GM19238 (cell line): Measurements from ENCODE around the gene BDKRB2.

ENCODE experiments used
- DNase-seq: peaks from one replicate; pipeline ENCODE4 v3.0.0; 2011; ENCODE audit warnings: low spot score; ENCODE audit not compliant: insufficient read length

Gene BDKRB2

GRCh38 chr14:96197969-96198368, 6.7 kb upstream of the BDKRB2 start:
- no peak for DNase-seq

- no peak for DNase-seq
Measured at GRCh38 chr14:96198430-96199130, 6.1 kb upstream of the BDKRB2 start.

GRCh38 chr14:96201157-96201556, 3.5 kb upstream of the BDKRB2 start:
- DNase-seq = no peak

- no peak for DNase-seq
Measured at GRCh38 chr14:96201965-96202364, 2.7 kb upstream of the BDKRB2 start.

GRCh38 chr14:96202441-96203094, 2.1 kb upstream of the BDKRB2 start:
- no peak for DNase-seq

GRCh38 chr14:96203116-96203515, 1.5 kb upstream of the BDKRB2 start:
- no peak for DNase-seq

GRCh38 chr14:96203635-96204034, 1.0 kb upstream of the BDKRB2 start:
- no peak for DNase-seq

GRCh38 chr14:96205059-96205977, 679 bp downstream of the BDKRB2 start:
- DNase-seq = no peak

- DNase-seq = no peak
Measured at GRCh38 chr14:96205978-96206360, 1.3 kb downstream of the BDKRB2 start.

- no peak for DNase-seq
Measured at GRCh38 chr14:96206461-96206860, 1.8 kb downstream of the BDKRB2 start.

GRCh38 chr14:96207686-96208085, 3.0 kb downstream of the BDKRB2 start:
- DNase-seq = no peak

- DNase-seq = no peak
Measured at GRCh38 chr14:96208739-96209138, 4.1 kb downstream of the BDKRB2 start.

- DNase-seq = no peak
Measured at GRCh38 chr14:96212140-96212539, 7.5 kb downstream of the BDKRB2 start.

GRCh38 chr14:96212896-96213295, 8.3 kb downstream of the BDKRB2 start:
- DNase-seq = no peak

- no peak for DNase-seq
Measured at GRCh38 chr14:96213871-96214465, 9.3 kb downstream of the BDKRB2 start.

GRCh38 chr14:96214793-96215192, 10.2 kb downstream of the BDKRB2 start:
- no peak for DNase-seq

- no peak for DNase-seq
Measured at GRCh38 chr14:96215452-96216244, 11.0 kb downstream of the BDKRB2 start.

- DNase-seq = no peak
Measured at GRCh38 chr14:96216627-96217026, 12.0 kb downstream of the BDKRB2 start.

GRCh38 chr14:96217376-96217913, 12.8 kb downstream of the BDKRB2 start:
- no peak for DNase-seq

GRCh38 chr14:96221109-96221650, 16.5 kb downstream of the BDKRB2 start:
- no peak for DNase-seq
